GM13977 (cell line): ENCODE results near the gene LZTS2.

ENCODE experiments used
- DNase-seq: peaks from one replicate; pipeline ENCODE4 v3.0.0; 2012; ENCODE audit warnings: low spot score
- in situ Hi-C: fragments of 300-500 bp; cut with MboI; formaldehyde crosslinking; loops from one replicate; pipeline ENCODE4 v1.12.0; 2022; ENCODE audit warnings: low sequenced_read_pairs, low pct_unique_long_range_greater_than_20kb, mixed read lengths, inconsistent platforms; ENCODE audit not compliant: unreplicated experiment
- TF ChIP-seq, protein P1 (sequence below): IDR thresholded peaks from 2 replicates; pipeline ENCODE4 v1.5.1; 2012; ENCODE audit warnings: mild to moderate bottlenecking, control low read depth; ENCODE audit not compliant: insufficient read depth; ENCODE audit errors: extremely low read depth, missing control alignments

The LZTS2 gene

DNA sequence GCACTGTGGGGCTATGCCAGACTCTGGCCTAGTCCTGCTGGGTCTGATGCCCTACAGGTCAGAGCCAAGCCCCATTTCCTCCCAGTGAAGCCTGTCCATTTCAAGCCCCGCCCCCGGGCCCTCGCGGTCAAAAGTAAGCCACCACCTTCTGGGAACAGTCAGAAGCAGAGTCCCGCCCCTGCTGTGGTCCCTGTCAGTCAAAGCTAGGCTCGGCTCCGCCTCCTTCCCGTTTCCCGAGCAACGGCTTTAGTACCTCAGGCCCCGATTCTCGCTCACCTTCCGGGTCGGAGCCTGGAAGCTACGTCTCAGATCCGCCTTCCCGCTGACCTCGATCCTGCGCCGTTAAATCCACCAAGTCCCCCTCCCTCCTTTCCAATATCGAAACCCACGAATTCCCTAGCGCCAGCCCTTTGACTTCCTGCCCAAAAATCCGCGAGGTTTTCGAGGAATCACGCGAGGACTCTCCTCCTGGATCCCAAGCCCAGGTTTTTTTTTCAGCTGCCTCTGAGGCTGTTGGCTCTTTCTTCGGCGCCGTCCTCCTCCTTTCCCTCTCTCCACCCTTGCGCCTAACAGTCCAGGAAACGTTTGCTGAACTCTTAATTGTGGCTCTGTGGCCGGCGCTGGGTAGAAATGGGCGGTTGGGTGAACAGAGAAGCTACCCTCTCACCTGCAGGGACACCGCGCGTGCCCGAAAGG, 43.2 kb downstream of the LZTS2 start:
- DNase-seq, result peak; percentile 95
- TF ChIP-seq, protein P1, sequence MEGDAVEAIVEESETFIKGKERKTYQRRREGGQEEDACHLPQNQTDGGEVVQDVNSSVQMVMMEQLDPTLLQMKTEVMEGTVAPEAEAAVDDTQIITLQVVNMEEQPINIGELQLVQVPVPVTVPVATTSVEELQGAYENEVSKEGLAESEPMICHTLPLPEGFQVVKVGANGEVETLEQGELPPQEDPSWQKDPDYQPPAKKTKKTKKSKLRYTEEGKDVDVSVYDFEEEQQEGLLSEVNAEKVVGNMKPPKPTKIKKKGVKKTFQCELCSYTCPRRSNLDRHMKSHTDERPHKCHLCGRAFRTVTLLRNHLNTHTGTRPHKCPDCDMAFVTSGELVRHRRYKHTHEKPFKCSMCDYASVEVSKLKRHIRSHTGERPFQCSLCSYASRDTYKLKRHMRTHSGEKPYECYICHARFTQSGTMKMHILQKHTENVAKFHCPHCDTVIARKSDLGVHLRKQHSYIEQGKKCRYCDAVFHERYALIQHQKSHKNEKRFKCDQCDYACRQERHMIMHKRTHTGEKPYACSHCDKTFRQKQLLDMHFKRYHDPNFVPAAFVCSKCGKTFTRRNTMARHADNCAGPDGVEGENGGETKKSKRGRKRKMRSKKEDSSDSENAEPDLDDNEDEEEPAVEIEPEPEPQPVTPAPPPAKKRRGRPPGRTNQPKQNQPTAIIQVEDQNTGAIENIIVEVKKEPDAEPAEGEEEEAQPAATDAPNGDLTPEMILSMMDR, result no peak
- in situ Hi-C loops, result no loop called here

DNA sequence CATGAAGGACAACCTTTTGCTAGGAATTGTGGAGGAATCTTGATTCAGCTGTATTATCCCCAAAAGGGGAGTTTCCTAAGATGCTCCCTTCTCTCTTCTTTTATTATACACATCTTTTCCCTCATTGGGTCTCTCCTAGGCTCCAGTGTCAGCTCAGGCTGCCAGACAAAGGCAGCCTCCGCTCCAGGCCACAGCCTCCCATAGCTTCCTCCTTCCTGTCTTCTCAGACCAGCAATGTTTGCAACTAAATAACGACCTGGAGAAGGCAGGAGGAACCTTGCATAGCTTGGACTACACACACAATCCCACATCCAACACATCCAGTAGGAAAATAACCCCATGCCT, 43.7 kb downstream of the LZTS2 start:
- in situ Hi-C loops, result no loop called here
- TF ChIP-seq, protein P1, result no peak
- no peak for DNase-seq

DNA sequence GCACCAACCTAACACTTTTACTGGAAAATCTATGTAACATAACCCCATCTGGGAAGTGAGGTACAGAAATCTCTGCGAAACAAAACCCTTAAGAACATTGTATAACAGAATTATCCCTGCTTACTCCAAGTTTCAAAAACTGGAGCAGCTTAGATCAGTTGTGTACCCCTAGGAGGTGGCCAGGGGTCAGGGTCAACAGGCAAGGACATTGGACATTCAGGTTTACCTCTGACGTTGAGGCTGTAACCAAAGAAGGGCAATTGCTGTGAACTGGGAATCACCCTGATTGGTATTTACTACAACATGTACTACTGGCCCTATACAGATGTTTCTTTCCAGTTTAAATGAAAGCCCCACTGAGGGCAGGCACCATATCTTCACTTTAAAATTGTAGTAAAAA, 44.5 kb downstream of the LZTS2 start:
- in situ Hi-C loops, result no loop called here
- no peak for DNase-seq
- TF ChIP-seq, protein P1, result no peak

DNA sequence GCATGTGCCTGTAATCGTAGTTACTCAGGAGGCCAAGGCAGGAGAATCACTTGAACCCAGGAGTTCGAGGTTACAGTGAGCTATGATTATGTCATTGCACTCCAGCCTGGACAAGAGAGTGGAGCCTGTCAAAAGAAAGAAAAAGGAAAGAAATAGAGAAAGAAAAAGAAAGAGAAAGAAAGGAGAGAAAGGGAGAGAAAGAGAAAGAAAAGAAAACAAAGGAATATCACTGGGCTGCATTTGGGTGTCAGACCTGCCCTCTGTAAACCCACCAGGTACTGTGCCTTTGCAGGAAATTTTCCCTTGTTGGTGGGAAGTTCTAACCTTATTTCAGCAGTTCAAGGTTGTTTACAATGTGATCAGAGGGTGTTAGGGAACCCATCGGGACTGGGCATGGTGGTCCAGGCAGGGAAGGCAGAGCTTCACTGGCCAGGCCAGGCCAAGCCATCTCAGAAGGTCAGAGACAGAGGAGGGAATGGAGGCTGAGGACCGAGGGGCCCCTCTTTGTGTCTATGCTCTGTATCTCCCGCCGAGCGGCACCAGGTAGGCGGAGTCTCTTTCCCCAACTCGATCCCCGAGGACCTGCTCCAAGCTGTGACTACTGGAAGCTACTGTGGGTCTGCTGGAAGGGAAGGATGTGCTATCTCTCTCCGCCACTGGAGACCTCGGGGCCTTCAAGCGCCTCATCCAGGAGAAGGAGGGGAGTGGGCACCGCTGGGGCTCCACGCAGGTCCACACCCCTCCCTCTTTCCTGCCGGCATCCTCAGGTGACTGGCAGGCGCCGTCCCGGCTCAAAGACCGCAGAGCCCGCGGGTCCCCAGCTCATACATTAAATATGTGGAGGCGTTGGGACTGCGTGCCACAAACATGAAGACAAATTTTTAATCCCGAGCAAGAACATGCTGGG, 47.0 kb downstream of the LZTS2 start:
- in situ Hi-C loops, result no loop called here
- TF ChIP-seq, protein P1, result no peak
- DNase-seq, result no peak

DNA sequence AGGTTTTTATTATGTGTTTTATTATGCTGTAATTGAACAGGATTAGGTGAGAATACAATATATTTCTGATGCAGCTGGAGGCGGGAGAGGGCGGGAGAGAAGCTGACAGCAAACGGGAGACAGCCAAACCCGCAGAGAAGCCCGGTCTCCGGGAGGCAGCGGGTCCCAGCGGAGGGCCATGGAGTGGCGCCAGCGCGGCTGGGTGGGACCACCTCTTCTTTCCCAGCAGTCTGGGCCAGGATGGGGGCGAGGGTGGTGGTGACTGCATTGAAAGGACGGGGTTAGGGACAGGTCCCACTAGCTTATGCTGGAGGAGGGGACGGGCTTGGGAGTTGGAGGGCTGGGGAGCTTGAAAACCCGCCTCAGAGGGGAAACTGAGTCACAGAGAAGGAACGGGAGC, 47.7 kb downstream of the LZTS2 start:
- DNase-seq, result no peak
- TF ChIP-seq, protein P1, result no peak
- in situ Hi-C loops, result no loop called here

DNA sequence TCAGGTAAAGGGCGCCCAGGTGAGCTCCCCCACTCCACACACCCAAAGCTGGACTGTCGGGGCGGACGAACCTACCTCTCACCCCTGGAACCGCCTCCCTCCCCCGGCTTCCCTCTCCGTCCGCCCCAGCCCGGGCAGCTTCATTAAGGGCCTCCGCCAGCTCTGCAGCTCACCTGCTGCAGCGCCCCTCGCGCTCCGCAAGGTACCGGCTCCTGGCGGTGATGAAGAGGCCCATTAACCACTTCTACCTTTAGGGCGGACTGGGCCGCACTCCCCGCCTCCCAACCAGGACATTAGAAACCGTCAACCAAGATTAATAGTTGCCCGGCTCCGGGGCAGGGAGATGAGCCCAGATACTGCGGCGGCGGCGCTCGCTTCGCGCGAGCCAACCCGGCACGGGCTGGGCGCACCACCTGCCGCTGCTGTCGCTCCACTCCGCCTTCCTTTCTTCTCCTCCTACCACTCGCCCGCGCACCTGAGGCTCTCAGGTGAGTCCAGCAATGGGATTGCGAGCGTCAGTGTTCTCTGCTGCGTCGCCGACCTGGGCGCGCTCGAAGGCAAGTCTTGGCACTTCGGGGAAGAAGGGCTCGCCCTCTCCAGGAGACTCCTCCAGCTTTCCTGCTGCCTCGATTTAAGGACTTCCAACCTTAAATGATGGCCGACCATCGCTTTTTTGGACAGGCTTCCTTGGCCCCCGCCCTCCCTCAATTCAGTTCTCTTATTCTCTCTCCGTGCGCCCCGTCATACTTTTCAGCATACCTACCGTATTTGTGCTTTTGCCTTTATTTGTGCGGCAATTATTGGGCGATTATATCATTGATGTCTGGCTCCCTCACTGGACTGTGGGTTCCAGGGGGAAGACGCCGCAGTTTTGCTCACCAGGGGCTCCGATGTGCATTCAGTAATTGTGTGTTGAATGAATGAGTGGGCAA, 48.6 kb downstream of the LZTS2 start:
- in situ Hi-C loops, result no loop called here
- DNase-seq, result peak; percentile 37
- TF ChIP-seq, protein P1, result no peak
